ENCODE results near the gene DUOX2. TPM values are rescaled to one million over a fixed set of nuclear protein-coding genes. Genes with fewer than 3 reads are reported as not detected.

Gene DUOX2
- total RNA-seq, 1 donor from 2014 or later: 0.02 TPM

GRCh38 chr15:45093622-45094357 lies 20.2 kb downstream of the DUOX2 start:
- no peak overlapping the region for H3K4me3 Mint-ChIP-seq
- no peak overlapping the region for H3K27ac Mint-ChIP-seq (ENCODE audit: unreplicated experiment)
- TF ChIP-seq CTCF (conservative IDR thresholded peaks at IDR 0.05): no peak
- DNase-seq (ENCODE audit: low read depth, low spot score): no peak
- no peaks in the 10 kb centered on the region for H3K36me3 Mint-ChIP-seq (ENCODE audit: low read depth)
- peaks cover 29% of the 10 kb centered on the region for H3K27me3 Mint-ChIP-seq (ENCODE audit: low read depth)
- no peaks in the 10 kb centered on the region for H3K9me3 Mint-ChIP-seq
- H3K4me1 Mint-ChIP-seq: no peaks in the 10 kb centered on the region

- no peak for TF ChIP-seq CTCF (conservative IDR thresholded peaks at IDR 0.05)
- Mint-ChIP-seq H3K9me3 (no peaks in the 10 kb centered on the region), H3K36me3 (ENCODE audit: low read depth) (no peaks in the 10 kb centered on the region), H3K27me3 (ENCODE audit: low read depth) (peaks cover 32% of the 10 kb centered on the region), H3K27ac (ENCODE audit: unreplicated experiment) (no peak overlapping the region), H3K4me3 (no peak overlapping the region), H3K4me1 (no peaks in the 10 kb centered on the region)
- DNase-seq (ENCODE audit: low read depth, low spot score): no peak
Observed at GRCh38 chr15:45093013-45093412, 21.0 kb downstream of the DUOX2 start.

GRCh38 chr15:45091576-45091975 lies 22.4 kb downstream of the DUOX2 start:
- H3K36me3 Mint-ChIP-seq (ENCODE audit: low read depth): no peaks in the 10 kb centered on the region
- H3K4me3 Mint-ChIP-seq: no peak overlapping the region
- peaks cover 42% of the 10 kb centered on the region for H3K27me3 Mint-ChIP-seq (ENCODE audit: low read depth)
- TF ChIP-seq CTCF (conservative IDR thresholded peaks at IDR 0.05): no peak
- no peaks in the 10 kb centered on the region for H3K9me3 Mint-ChIP-seq
- no peak overlapping the region for H3K27ac Mint-ChIP-seq (ENCODE audit: unreplicated experiment)
- no peaks in the 10 kb centered on the region for H3K4me1 Mint-ChIP-seq
- DNase-seq (ENCODE audit: low read depth, low spot score): no peak

GRCh38 chr15:45091161-45091560 lies 22.8 kb downstream of the DUOX2 start:
- H3K27me3 Mint-ChIP-seq (ENCODE audit: low read depth): peaks cover 42% of the 10 kb centered on the region
- TF ChIP-seq CTCF (conservative IDR thresholded peaks at IDR 0.05): no peak
- no peak overlapping the region for H3K27ac Mint-ChIP-seq (ENCODE audit: unreplicated experiment)
- H3K4me1 Mint-ChIP-seq: no peaks in the 10 kb centered on the region
- H3K9me3 Mint-ChIP-seq: no peaks in the 10 kb centered on the region
- no peak overlapping the region for H3K4me3 Mint-ChIP-seq
- DNase-seq (ENCODE audit: low read depth, low spot score): no peak
- H3K36me3 Mint-ChIP-seq (ENCODE audit: low read depth): no peaks in the 10 kb centered on the region

- TF ChIP-seq CTCF (conservative IDR thresholded peaks at IDR 0.05): no peak
- no peak overlapping the region for H3K4me3 Mint-ChIP-seq
- no peaks in the 10 kb centered on the region for H3K4me1 Mint-ChIP-seq
- peaks cover 47% of the 10 kb centered on the region for H3K27me3 Mint-ChIP-seq (ENCODE audit: low read depth)
- no peaks in the 10 kb centered on the region for H3K9me3 Mint-ChIP-seq
- no peak for DNase-seq (ENCODE audit: low read depth, low spot score)
- no peak overlapping the region for H3K27ac Mint-ChIP-seq (ENCODE audit: unreplicated experiment)
- H3K36me3 Mint-ChIP-seq (ENCODE audit: low read depth): no peaks in the 10 kb centered on the region
Observed at GRCh38 chr15:45089712-45090373, 24.1 kb downstream of the DUOX2 start.
